Stimulated activated CD8-positive, alpha-beta memory T cell treated with anti-CD3 and anti-CD28 coated beads, Interleukin-15, amount 100 ng/mL, for 4 hours (primary cell): ENCODE data around the gene DYNLL1.
"Not testable (repeated sequence)": the region's sequence is repeated elsewhere in the genome, so short reads cannot be mapped to it uniquely, and the experiment has no call there.

ENCODE experiments used
- DNase-seq, 2 donors: peaks; one replicate each; pipeline ENCODE4 v3.0.0-alpha.2; 2020; ENCODE audit warnings: low read depth in 2 of 2

Gene DYNLL1

GRCh38 chr12:120515496-120515895 is 19.6 kb downstream of the DYNLL1 start:
- no peak for DNase-seq

GRCh38 chr12:120519324-120519723 is 23.4 kb downstream of the DYNLL1 start:
- DNase-seq = not testable (repeated sequence)

- DNase-seq = no peak
These were observed 26.7 kb downstream of the DYNLL1 start for GRCh38 chr12:120522568-120522967.

GRCh38 chr12:120528861-120529525 is 33.1 kb downstream of the DYNLL1 start, which contains the start of gene COQ5:
Gene COQ5 (minus strand): TSS chr12:120529158. CDS start chr12:120529141, 17 bp downstream.
- peak; percentile 64 to 69 for DNase-seq

GRCh38 chr12:120529641-120530417 is 33.9 kb downstream of the DYNLL1 start:
- no peak for DNase-seq

- DNase-seq = not testable (repeated sequence)
These were observed 34.5 kb downstream of the DYNLL1 start for GRCh38 chr12:120530418-120530761.

GRCh38 chr12:120532701-120533238 is 36.9 kb downstream of the DYNLL1 start:
- DNase-seq = no peak

- DNase-seq = peak; percentile 41 to 59
These were observed 38.3 kb downstream of the DYNLL1 start, which contains the start of gene RNF10 for GRCh38 chr12:120534203-120534702. Gene RNF10 (plus strand): TSS chr12:120534356. CDS start chr12:120534812, 456 bp downstream.

GRCh38 chr12:120534703-120535655 is 39.1 kb downstream of the DYNLL1 start:
- peak; percentile 15 to 19 for DNase-seq

GRCh38 chr12:120536064-120536791 is 40.3 kb downstream of the DYNLL1 start:
- DNase-seq = peak in 1 of 2 donors; percentile 6

- no peak for DNase-seq
These were observed 41.9 kb downstream of the DYNLL1 start for GRCh38 chr12:120537856-120538220.

GRCh38 chr12:120538281-120539156 is 42.6 kb downstream of the DYNLL1 start:
- DNase-seq = no peak

- DNase-seq = no peak
These were observed 43.4 kb downstream of the DYNLL1 start for GRCh38 chr12:120539303-120539702.

- DNase-seq = no peak
These were observed 44.5 kb downstream of the DYNLL1 start for GRCh38 chr12:120540445-120540844.

- no peak for DNase-seq
These were observed 46.3 kb downstream of the DYNLL1 start for GRCh38 chr12:120542166-120542565.

- no peak for DNase-seq
These were observed 48.8 kb downstream of the DYNLL1 start for GRCh38 chr12:120544691-120545090.

- no peak for DNase-seq
These were observed 50.1 kb downstream of the DYNLL1 start for GRCh38 chr12:120546050-120546386.
